Activated CD8-positive, alpha-beta memory T cell treated with anti-CD3 and anti-CD28 coated beads, Interleukin-2, amount 50 U/mL, for 1 hour (primary cell): Measurements from ENCODE around the gene EPHA7.

Experiments
- DNase-seq: peaks from one replicate; pipeline ENCODE4 v3.0.0-alpha.2; 2020; ENCODE audit errors: extremely low read depth

The EPHA7 gene

GRCh38 chr6:93248631-93249030 is 170.7 kb downstream of the EPHA7 start:
- DNase-seq, result no peak

GRCh38 chr6:93243231-93243778 is 176.1 kb downstream of the EPHA7 start:
- no peak for DNase-seq

GRCh38 chr6:93242049-93242448 is 177.3 kb downstream of the EPHA7 start:
- no peak for DNase-seq

GRCh38 chr6:93238632-93239031 is 180.7 kb downstream of the EPHA7 start:
- DNase-seq, result no peak

- no peak for DNase-seq
Measured at GRCh38 chr6:93235775-93236174, 183.6 kb downstream of the EPHA7 start.

GRCh38 chr6:93226822-93227221 is 192.5 kb downstream of the EPHA7 start:
- DNase-seq, result no peak

- DNase-seq, result no peak
Measured at GRCh38 chr6:93222071-93222851, 197.1 kb downstream of the EPHA7 start.

GRCh38 chr6:93219447-93219846 is 199.9 kb downstream of the EPHA7 start:
- DNase-seq, result no peak

GRCh38 chr6:93218096-93218495 is 201.3 kb downstream of the EPHA7 start:
- DNase-seq, result no peak

GRCh38 chr6:93213028-93213427 is 206.3 kb downstream of the EPHA7 start:
- DNase-seq, result no peak

GRCh38 chr6:93210908-93211307 is 208.5 kb downstream of the EPHA7 start:
- no peak for DNase-seq

- DNase-seq, result no peak
Measured at GRCh38 chr6:93209358-93209757, 210.0 kb downstream of the EPHA7 start.

- no peak for DNase-seq
Measured at GRCh38 chr6:93196406-93196970, 222.9 kb downstream of the EPHA7 start.

GRCh38 chr6:93194480-93194879 is 224.9 kb downstream of the EPHA7 start:
- no peak for DNase-seq

GRCh38 chr6:93193868-93194267 is 225.5 kb downstream of the EPHA7 start:
- no peak for DNase-seq
